Prostate gland (tissue), 2 donors: ENCODE data around the gene CHD5. TPM values are rescaled to one million over a fixed set of nuclear protein-coding genes. Genes with fewer than 3 reads are reported as not detected.

ENCODE experiments used
- DNase-seq: peaks from one replicate; pipeline ENCODE4 v3.0.0-alpha.2; 2019; ENCODE audit warnings: low spot score
- H3K27ac ChIP-seq, 2 donors: fragments of 200-600 bp; sonication (generic); 2 replicates each; pipeline ENCODE4 v1.5.1; 2017 to 2019
- H3K27me3 ChIP-seq: fragments of 200-600 bp; sonication (generic); replicated peaks from 2 replicates; pipeline ENCODE4 v1.5.1; 2019; ENCODE audit not compliant: insufficient read depth
- H3K36me3 ChIP-seq, 2 donors: fragments of 200-600 bp; sonication (generic); 1 replicate in 1 of 2; 2 replicates in 1 of 2; pipeline versions ENCODE4 v1.5.1 to v1.8.1; 2017 to 2019
- H3K4me1 ChIP-seq: fragments of 200-600 bp; sonication (generic); replicated peaks from 2 replicates; pipeline ENCODE4 v1.5.1; 2019
- H3K4me3 ChIP-seq, 2 donors: fragments of 200-600 bp; sonication (generic); 2 replicates each; pipeline ENCODE4 v1.5.1; 2017 to 2019
- H3K9me3 ChIP-seq: fragments of 200-600 bp; sonication (generic); 2 replicates; pipeline ENCODE4 v1.5.1; 2017
- POLR2A ChIP-seq: fragments of 450-650 bp; IDR thresholded peaks from one replicate; pipeline ENCODE4 v1.6.1; 2016; ENCODE audit warnings: antibody characterized with exemption, mild to moderate bottlenecking
- POLR2AphosphoS5 ChIP-seq: sonication (generic); formaldehyde crosslinking; IDR thresholded peaks from one replicate; pipeline ENCODE4 v1.6.1; 2017; ENCODE audit warnings: antibody characterized with exemption
- WGBS: methylation state at CpG from one replicate; pipeline ENCODE4 v1.1.5; 2018; 5-methylcytosine and 5-hydroxymethylcytosine counted together
- intact Hi-C: fragments of 100-400 bp; cut with DNase I; formaldehyde crosslinking; loops from one replicate; pipeline ENCODE4 v1.14.2; 2022
- total RNA-seq, 2 donors: library from RNA; depleted of rRNA; stranded (reverse); fragments of >200 nt; gene quantifications; one replicate each; pipeline ENCODE4 v1.1.0, GENCODE V29; 2016
- TF ChIP-seq, protein P1 (sequence below), 4 experiments: fragments of 200-600 bp in 2 of 4; fragments of 450-650 bp in 2 of 4; sonication (generic) in 2 of 4; IDR thresholded peaks; 1 replicate in 3 of 4; 2 replicates in 1 of 4; pipeline ENCODE4 v1.5.1; 2016 to 2019; ENCODE audit warnings: antibody characterized with exemption in 4 of 4, mild to moderate bottlenecking in 2 of 4, moderate library complexity in 2 of 4

Gene CHD5
- total RNA-seq, 2 donors from 2014 or later, result 4.9 to 17.0 TPM

DNA sequence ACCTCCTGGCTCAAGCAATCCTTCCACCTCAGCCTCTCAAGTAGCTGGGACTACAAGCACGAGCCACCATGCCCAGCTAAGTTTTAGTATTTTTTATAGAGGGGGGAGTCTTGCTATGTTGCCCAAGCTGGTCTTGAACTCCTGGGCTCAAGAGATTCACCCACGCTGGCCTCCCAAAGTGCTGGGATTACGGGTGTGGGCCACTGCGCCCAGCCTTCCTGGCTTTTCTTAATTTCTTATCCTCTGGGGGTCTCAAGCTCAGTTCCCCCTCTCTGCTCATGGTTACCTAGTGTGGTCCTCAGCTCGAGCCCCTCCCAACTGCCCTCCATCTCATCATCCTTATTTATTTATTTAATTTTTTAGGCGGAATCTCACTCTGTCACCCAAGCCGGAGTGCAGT, 22.1 kb upstream of the CHD5 start:
- 88% methylated on average over 7 of the region's 7 CpGs for WGBS
- no peak for DNase-seq
- Histone ChIP-seq H3K9me3 (no peaks in the 10 kb centered on the region), H3K4me1 (peaks cover 4% of the 10 kb centered on the region), H3K36me3 (no peaks in the 10 kb centered on the region), H3K27ac (no peak overlapping the region), H3K4me3 (no peak overlapping the region), H3K27me3 (no peaks in the 10 kb centered on the region)
- TF ChIP-seq POLR2AphosphoS5, result no peak
- intact Hi-C loops, result no loop called here

DNA sequence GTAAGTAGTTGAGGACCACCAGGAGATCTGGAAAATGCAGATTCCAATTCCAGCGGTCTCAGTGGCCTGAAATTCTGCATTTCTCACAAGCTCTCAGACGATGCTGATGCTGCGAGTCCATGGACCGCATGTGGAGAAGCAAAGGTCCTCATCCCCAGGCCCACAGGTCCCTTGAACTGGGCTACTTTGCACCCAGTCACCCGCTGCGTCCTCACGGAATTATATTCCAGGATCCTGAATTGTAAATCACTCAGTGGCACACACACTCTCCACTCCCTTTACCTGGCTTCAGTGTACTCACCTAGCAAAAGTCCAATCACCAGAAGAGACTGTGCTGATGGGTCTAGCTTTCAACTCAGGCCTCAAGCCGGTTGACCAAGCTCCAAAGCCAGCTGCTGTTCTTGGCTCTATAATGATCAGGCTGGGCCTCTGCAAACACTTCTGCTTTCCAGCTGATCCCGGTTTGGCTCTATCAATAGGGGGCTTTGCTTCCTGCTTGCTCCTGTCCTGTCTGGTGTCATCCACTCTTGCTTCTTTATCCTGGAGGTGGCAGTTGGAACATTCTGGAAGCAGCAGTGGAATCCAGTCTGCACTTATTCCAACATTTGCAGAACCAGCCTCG, 20.2 kb upstream of the CHD5 start:
- peaks cover 4% of the 10 kb centered on the region for H3K4me1 ChIP-seq
- H3K9me3 ChIP-seq, result no peaks in the 10 kb centered on the region
- H3K4me3 ChIP-seq, result peak overlapping the region; percentile 97 to 98
- H3K27ac ChIP-seq, result peak overlapping the region; percentile 57 to 67
- intact Hi-C loops, result no loop called here
- no peaks in the 10 kb centered on the region for H3K27me3 ChIP-seq
- no peaks in the 10 kb centered on the region for H3K36me3 ChIP-seq
- 56% methylated on average over 10 of the region's 10 CpGs for WGBS
- TF ChIP-seq, protein P1, sequence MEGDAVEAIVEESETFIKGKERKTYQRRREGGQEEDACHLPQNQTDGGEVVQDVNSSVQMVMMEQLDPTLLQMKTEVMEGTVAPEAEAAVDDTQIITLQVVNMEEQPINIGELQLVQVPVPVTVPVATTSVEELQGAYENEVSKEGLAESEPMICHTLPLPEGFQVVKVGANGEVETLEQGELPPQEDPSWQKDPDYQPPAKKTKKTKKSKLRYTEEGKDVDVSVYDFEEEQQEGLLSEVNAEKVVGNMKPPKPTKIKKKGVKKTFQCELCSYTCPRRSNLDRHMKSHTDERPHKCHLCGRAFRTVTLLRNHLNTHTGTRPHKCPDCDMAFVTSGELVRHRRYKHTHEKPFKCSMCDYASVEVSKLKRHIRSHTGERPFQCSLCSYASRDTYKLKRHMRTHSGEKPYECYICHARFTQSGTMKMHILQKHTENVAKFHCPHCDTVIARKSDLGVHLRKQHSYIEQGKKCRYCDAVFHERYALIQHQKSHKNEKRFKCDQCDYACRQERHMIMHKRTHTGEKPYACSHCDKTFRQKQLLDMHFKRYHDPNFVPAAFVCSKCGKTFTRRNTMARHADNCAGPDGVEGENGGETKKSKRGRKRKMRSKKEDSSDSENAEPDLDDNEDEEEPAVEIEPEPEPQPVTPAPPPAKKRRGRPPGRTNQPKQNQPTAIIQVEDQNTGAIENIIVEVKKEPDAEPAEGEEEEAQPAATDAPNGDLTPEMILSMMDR (IDR thresholded peaks at IDR 0.05), result no peak
- no peak for TF ChIP-seq POLR2A
- TF ChIP-seq POLR2AphosphoS5, result no peak
- DNase-seq, result no peak

DNA sequence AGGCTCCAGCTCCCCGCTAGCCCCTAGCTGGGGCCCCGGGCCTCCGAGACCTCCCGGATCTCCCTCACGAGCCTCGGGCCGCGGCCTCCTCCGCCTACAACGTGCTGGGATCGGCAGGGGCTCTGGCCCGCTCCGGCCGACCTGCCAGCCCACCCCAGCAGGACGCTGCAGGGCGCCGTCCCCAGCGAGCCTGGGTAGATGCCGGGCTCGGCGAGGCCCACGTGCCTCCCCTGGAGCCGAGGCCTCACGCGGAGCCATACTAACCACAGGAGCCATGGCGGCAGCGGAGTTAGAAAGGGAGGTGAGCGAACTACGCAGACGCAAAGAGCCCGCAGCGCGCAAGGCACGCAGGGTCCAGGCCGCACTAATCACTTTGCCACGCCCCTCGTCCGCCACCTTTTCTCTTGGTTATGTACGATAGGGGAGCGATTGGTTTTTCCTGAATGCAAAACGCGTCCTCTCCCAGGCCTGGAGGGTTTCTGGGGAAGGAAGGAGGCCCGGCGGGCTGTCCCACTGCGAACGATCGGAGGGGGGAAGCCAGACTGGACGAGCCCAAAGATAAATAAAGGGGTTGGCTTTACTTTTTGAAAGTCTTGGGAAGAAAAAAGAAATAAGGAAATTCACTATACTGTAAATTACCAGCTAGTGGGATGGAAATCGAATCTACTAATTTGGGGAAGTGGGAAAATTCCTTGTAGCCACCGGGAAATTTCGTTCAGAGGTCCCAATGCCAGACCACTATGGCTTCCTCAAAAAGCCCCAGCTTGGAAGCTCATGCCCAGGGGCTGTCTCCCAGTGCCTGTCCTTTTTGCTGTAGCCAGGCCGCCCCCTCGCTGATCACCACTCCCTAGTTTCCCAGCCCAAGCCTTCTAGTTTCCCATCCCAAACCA, 19.4 kb upstream of the CHD5 start, which contains the start of gene RPL22:
RPL22 (minus strand) TSS at position 298 of the 890 bp plus-strand sequence; CDS start at position 276, 22 bp downstream.
- peak within 1 kb of the TSS; percentile 97 to 98 for H3K4me3 ChIP-seq
- no peaks in the 10 kb centered on the region for H3K9me3 ChIP-seq
- peak; percentile 97 for DNase-seq
- peak within 1 kb of the TSS; percentile 57 to 67 for H3K27ac ChIP-seq
- intact Hi-C loops, result no loop called here
- H3K4me1 ChIP-seq, result peaks cover 4% of the 10 kb centered on the region
- under 1% methylated on average over 49 of the region's 53 CpGs for WGBS
- peaks cover 0 to 2% of the 10 kb centered on the region in 2 donors for H3K36me3 ChIP-seq
- H3K27me3 ChIP-seq, result no peaks in the 10 kb centered on the region
- TF ChIP-seq POLR2A (peak; percentile 85), POLR2AphosphoS5 (peak; percentile 99)
- TF ChIP-seq, protein P1 (IDR thresholded peaks at IDR 0.05), result peak in 1 of 4 experiments; percentile 27

DNA sequence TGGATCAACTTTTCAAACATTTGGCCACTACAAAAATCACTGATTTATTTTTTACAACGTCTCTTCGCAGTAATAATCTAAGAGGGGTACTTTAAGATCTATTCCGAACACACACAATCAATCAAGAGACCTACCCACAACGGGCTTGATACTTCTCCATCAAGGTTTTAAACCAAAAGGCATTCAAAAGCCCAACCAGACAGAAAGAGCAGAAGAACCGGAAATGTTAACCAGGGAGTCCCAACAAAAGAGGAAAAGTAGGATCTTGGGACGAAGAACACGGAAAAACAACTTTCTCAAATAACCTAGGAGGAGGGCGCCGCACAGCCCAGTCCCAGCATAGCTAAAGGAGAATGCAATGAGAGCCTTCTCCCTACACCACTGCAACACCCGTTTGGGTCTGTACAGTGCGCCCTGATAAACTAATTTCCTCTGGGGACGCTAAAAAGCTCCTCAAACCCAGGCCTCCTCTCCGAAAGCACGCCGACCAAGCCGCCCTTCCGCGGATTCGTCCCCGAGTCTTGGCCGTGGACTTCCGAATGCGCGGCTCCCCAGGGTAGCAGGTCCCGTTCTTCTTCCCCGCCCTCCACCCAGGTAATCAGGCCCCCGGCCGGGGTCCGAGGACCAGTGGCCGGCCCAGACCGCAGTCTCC, 18.7 kb upstream of the CHD5 start:
- no peak for TF ChIP-seq POLR2A
- TF ChIP-seq, protein P1 (IDR thresholded peaks at IDR 0.05), result no peak
- no peak for TF ChIP-seq POLR2AphosphoS5
- Histone ChIP-seq H3K9me3 (no peaks in the 10 kb centered on the region), H3K4me3 (peak overlapping the region; percentile 97 to 98), H3K27ac (peak overlapping the region; percentile 57 to 67), H3K4me1 (peaks cover 4% of the 10 kb centered on the region), H3K36me3 (peaks cover 0 to 8% of the 10 kb centered on the region in 2 donors), H3K27me3 (no peaks in the 10 kb centered on the region)
- intact Hi-C loops, result no loop called here
- no peak for DNase-seq
- under 1% methylated on average over 31 of the region's 31 CpGs for WGBS

DNA sequence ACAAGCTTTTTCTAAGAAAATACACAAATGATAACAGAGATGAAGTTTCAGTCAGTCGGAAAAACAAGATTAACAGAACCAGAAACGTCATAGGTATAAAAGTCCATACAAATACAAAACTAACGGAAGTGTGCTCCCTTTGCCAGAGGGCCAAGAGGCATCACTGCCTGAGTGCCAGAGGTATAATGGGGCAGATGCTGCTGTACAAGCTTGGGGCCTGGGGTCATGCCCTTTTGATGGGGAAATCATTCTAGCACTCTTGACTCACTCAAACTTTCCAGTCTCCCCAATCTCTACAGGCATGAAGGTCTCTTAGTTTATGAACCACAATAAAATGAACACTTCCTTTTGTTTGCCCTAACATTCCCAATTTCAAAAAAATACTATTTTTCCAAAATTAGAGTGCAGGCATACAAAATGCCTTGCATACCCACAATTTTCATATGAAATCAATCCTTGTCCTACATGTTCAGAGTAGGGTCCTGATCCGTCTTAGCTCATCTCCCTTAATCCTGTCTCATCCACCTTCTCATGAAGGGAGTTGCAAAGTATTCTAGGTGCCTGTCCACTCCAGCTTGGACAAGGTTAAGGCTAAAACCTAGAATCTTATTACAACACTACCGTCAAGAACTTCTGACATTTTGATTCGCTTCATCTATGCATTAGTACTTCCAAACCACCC, 17.8 kb upstream of the CHD5 start:
- 62% methylated on average over 6 of the region's 6 CpGs for WGBS
- DNase-seq, result no peak
- H3K9me3 ChIP-seq, result no peaks in the 10 kb centered on the region
- no peaks in the 10 kb centered on the region for H3K27me3 ChIP-seq
- TF ChIP-seq POLR2A, result no peak
- TF ChIP-seq, protein P1 (IDR thresholded peaks at IDR 0.05), result no peak
- peak overlapping the region; percentile 97 to 98 for H3K4me3 ChIP-seq
- H3K27ac ChIP-seq, result no peak overlapping the region
- peaks cover 0 to 14% of the 10 kb centered on the region in 2 donors for H3K36me3 ChIP-seq
- peaks cover 4% of the 10 kb centered on the region for H3K4me1 ChIP-seq
- intact Hi-C loops, result no loop called here
